PC-9 (cell line): ENCODE measurements around the gene AVL9. TPM values are rescaled to one million over a fixed set of nuclear protein-coding genes. Genes with fewer than 3 reads are reported as not detected.
"Not testable (repeated sequence)": the region's sequence is repeated elsewhere in the genome, so short reads cannot be mapped to it uniquely, and the experiment has no call there.

ENCODE experiments used
- BruUV-seq: library from RNA; stranded (reverse); fragments of 400-500 nt; replicated peaks from 2 replicates; lab custom pipeline; 2021; lab: Mats Ljungman, UMichigan
- CTCF ChIA-PET: fragments of 300-600 bp; sonication (Branson Sonifier 250); formaldehyde crosslinking; loops from one replicate; lab custom pipeline; 2022; ENCODE audit warnings: antibody characterized with exemption; lab: Charles Lee
- POLR2A ChIA-PET: fragments of 300-600 bp; sonication (Branson Sonifier 250); formaldehyde crosslinking; loops from one replicate; lab custom pipeline; 2022; ENCODE audit warnings: antibody characterized with exemption; ENCODE audit not compliant: unreplicated experiment; lab: Charles Lee
- DNase-seq, 2 experiments: peaks; one replicate each; pipeline versions ENCODE4 v3.0.0 to v3.0.0-alpha.2; 2015 to 2022; ENCODE audit warnings: mixed read lengths in 1 of 2
- H2AFZ ChIP-seq: fragments of 200-600 bp; sonication (generic); 2 replicates; pipeline ENCODE4 v1.8.1; 2017; ENCODE audit warnings: antibody characterized with exemption
- H3F3A ChIP-seq: fragments of 200-600 bp; sonication (generic); 2 replicates; pipeline ENCODE4 v1.8.1; 2017; ENCODE audit warnings: antibody characterized with exemption, mild to moderate bottlenecking, low read depth; ENCODE audit not compliant: insufficient read depth
- H3K27ac ChIP-seq: fragments of 200-600 bp; sonication (generic); 2 replicates; pipeline ENCODE4 v1.6.1; 2016; ENCODE audit warnings: mixed run types
- H3K27me3 ChIP-seq: fragments of 200-600 bp; sonication (generic); 2 replicates; pipeline ENCODE4 v1.6.1; 2016; ENCODE audit warnings: low read depth, mixed run types; ENCODE audit not compliant: insufficient read depth
- H3K36me3 ChIP-seq: fragments of 200-600 bp; sonication (generic); 2 replicates; pipeline ENCODE4 v1.6.1; 2016; ENCODE audit warnings: low read depth, mixed run types
- H3K4me1 ChIP-seq: fragments of 200-600 bp; sonication (generic); replicated peaks from 2 replicates; pipeline ENCODE4 v1.6.1; 2016; ENCODE audit warnings: mixed run types; ENCODE audit not compliant: insufficient read depth
- H3K4me2 ChIP-seq: fragments of 200-600 bp; sonication (generic); 2 replicates; pipeline ENCODE4 v1.6.1; 2017; ENCODE audit warnings: mixed run types
- H3K4me3 ChIP-seq: fragments of 200-600 bp; sonication (generic); 2 replicates; pipeline ENCODE4 v1.6.1; 2016; ENCODE audit warnings: mixed run types
- H3K79me2 ChIP-seq: fragments of 200-600 bp; sonication (generic); 2 replicates; pipeline ENCODE4 v1.6.1; 2017; ENCODE audit warnings: low read depth, mixed run types
- H3K9me2 ChIP-seq: fragments of 200-600 bp; sonication (generic); 2 replicates; pipeline ENCODE4 v1.8.1; 2017; ENCODE audit warnings: mild to moderate bottlenecking; ENCODE audit not compliant: insufficient read depth
- H3K9me3 ChIP-seq: fragments of 200-600 bp; sonication (generic); 2 replicates; pipeline ENCODE4 v1.8.1; 2016; ENCODE audit warnings: low read depth; ENCODE audit not compliant: insufficient read depth
- H4K20me1 ChIP-seq: fragments of 200-600 bp; sonication (generic); 2 replicates; pipeline ENCODE4 v1.8.1; 2017; ENCODE audit not compliant: insufficient read depth
- CTCF ChIP-seq: fragments of 200-600 bp; sonication (generic); conservative IDR thresholded peaks from 2 replicates; pipeline ENCODE4 v1.6.1; 2017; ENCODE audit warnings: mixed run types, antibody characterized with exemption, mild to moderate bottlenecking, moderate library complexity
- EZH2 ChIP-seq: fragments of 200-600 bp; sonication (generic); IDR thresholded peaks from 2 replicates; pipeline ENCODE4 v1.8.0; 2017; ENCODE audit warnings: antibody characterized with exemption, low read depth
- intact Hi-C: fragments of 100-400 bp; cut with micrococcal nuclease; formaldehyde crosslinking; loops from one replicate; pipeline ENCODE4 v1.10.0; 2022; ENCODE audit not compliant: unreplicated experiment
- total RNA-seq: library from RNA; stranded (reverse); gene quantifications from 2 replicates; pipeline ENCODE4 v1.2.3, GENCODE V29; 2021

AVL9 gene
- total RNA-seq, 1 experiment from 2014 or later: 57.1 TPM

DNA sequence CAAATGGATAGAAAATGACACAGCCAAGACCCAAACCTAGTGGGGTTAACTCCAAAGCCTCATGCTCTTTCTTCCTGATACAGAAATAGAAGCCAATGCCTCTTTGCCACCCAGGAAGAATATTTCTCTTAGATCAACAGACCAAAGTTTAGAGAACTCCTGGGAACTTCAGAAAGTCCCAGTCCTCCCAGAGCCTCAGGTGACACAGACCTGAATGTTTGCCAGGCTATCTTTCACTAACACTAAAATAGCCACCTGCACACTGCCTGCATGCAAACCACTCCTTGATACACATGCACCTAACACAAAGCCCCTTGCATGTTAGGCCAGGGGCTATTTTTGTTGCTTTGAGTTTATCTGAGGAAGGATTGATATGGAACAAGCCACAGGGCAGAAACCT is 32.8 kb upstream of the AVL9 start:
- ChIA-PET POLR2A (no interaction called here), CTCF (no interaction called here)
- Histone ChIP-seq H3K36me3 (no peaks in the 10 kb centered on the region), H3K4me2 (no peak overlapping the region), H2AFZ (no peak overlapping the region), H3K27ac (no peak overlapping the region), H3F3A (no peaks in the 10 kb centered on the region), H3K79me2 (no peaks in the 10 kb centered on the region), H3K4me1 (no peaks in the 10 kb centered on the region), H3K4me3 (no peak overlapping the region), H4K20me1 (no peaks in the 10 kb centered on the region), H3K9me3 (no peaks in the 10 kb centered on the region), H3K9me2 (no peaks in the 10 kb centered on the region), H3K27me3 (peaks cover 20% of the 10 kb centered on the region)
- intact Hi-C loops: no loop called here
- no peak for TF ChIP-seq CTCF
- TF ChIP-seq EZH2: no peak
- DNase-seq: no peak
- no TSS peak for BruUV-seq

- no peak overlapping the region for H3K4me2 ChIP-seq
- H3K79me2 ChIP-seq: no peaks in the 10 kb centered on the region
- ChIA-PET CTCF (no interaction called here), POLR2A (no interaction called here)
- no peaks in the 10 kb centered on the region for H3K9me2 ChIP-seq
- intact Hi-C loops: no loop called here
- no peaks in the 10 kb centered on the region for H4K20me1 ChIP-seq
- H3K4me3 ChIP-seq: no peak overlapping the region
- no peak for DNase-seq
- no peaks in the 10 kb centered on the region for H3K36me3 ChIP-seq
- no peaks in the 10 kb centered on the region for H3K4me1 ChIP-seq
- H3K27ac ChIP-seq: no peak overlapping the region
- TF ChIP-seq CTCF: no peak
- no peak for TF ChIP-seq EZH2
- H3K9me3 ChIP-seq: no peaks in the 10 kb centered on the region
- no peak overlapping the region for H2AFZ ChIP-seq
- BruUV-seq: no TSS peak
- no peaks in the 10 kb centered on the region for H3F3A ChIP-seq
- H3K27me3 ChIP-seq: peaks cover 19% of the 10 kb centered on the region
These were observed 32.3 kb upstream of the AVL9 start for GRCh38 chr7:32462977-32463376.

DNA sequence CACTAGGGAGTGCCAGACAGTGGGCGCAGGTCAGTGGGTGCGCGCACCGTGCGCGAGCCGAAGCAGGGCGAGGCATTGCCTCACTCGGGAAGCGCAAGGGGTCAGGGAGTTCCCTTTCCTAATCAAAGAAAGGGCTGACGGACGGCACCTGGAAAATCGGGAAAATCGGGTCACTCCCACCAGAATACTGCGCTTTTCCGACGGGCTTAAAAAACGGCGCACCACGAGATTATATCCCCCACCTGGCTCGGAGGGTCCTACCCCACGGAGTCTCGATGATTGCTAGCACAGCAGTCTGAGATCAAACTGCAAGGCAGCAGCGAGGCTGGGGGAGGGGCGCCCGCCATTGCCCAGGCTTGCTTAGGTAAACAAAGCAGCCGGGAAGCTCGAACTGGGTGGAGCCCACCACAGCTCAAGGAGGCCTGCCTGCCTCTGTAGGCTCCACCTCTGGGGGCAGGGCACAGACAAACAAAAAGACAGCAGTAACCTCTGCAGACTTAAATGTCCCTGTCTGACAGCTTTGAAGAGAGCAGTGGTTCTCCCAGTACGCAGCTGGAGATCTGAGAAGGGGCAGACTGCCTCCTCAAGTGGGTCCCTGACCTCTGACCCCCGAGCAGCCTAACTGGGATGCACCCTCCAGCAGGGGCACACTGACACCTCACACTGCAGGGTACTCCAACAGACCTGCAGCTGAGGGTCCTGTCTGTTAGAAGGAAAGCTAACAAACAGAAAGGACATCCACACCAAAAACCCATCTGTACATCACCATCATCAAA is 30.5 kb upstream of the AVL9 start:
- H3K4me1 ChIP-seq, H3K9me3 ChIP-seq, intact Hi-C loops, CTCF ChIA-PET, H3K9me2 ChIP-seq, H3F3A ChIP-seq, DNase-seq, H3K79me2 ChIP-seq, H3K36me3 ChIP-seq, POLR2A ChIA-PET, H2AFZ ChIP-seq, H4K20me1 ChIP-seq, BruUV-seq, H3K27ac ChIP-seq: not testable (repeated sequence)
- Histone ChIP-seq H3K4me3 (peak overlapping the region; percentile 35; the same call in 1 of the 2 replicates), H3K4me2 (peak overlapping the region; percentile 58; the same call in 1 of the 2 replicates), H3K27me3 (peaks cover 14% of the 10 kb centered on the region)

- H3K4me1 ChIP-seq, H3K9me2 ChIP-seq, H3K4me2 ChIP-seq, H3K9me3 ChIP-seq, H3K79me2 ChIP-seq, POLR2A ChIA-PET, H3F3A ChIP-seq, BruUV-seq, H2AFZ ChIP-seq, CTCF ChIA-PET, H3K27ac ChIP-seq, H3K27me3 ChIP-seq, H3K4me3 ChIP-seq, H3K36me3 ChIP-seq, H4K20me1 ChIP-seq, DNase-seq: not testable (repeated sequence)
- intact Hi-C loops: loop anchor here (10.0 kb wide), 1 partner anchor 105 kb away; no protein-coding TSS in a partner anchor
These were observed 25.3 kb upstream of the AVL9 start for GRCh38 chr7:32470004-32470403.
